NCI-H82 treated with DMSO at 0.1 percent for 48 hours (cell line): ENCODE data around the gene ARHGAP32.

Source experiments
- DNase-seq: peaks from one replicate; lab custom pipeline; 2025; ENCODE audit not compliant: unreplicated experiment; lab: John Stamatoyannopoulos, UW

The ARHGAP32 gene

DNA sequence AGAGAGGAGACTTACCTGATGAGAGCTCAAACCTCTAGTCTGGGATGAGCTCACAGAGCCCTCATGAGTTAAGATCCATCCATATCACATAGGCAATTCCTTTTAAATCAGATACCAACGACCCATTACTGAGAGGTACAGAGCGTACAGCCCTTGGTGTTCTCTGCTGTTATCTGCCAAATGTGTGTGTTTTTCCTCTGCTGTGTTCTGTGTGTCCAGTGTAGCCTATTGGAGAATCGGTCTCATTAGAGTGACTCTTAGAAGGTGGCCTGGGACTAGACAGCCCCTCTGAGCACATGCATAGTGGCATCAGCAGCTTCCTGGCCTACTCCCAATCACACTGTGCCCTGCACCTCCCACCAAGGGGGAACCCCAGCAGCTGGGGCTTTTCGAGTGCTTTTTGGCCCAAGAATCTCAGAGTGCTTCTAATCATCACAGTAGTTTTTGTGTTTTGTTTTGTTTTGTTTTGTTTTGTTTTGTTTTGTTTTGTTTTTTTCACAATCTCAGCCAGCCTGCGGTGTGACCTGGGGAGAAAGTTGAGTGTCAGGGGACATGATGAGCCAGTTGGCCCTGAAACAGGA, 274.9 kb downstream of the ARHGAP32 start:
- DNase-seq, result no peak

DNA sequence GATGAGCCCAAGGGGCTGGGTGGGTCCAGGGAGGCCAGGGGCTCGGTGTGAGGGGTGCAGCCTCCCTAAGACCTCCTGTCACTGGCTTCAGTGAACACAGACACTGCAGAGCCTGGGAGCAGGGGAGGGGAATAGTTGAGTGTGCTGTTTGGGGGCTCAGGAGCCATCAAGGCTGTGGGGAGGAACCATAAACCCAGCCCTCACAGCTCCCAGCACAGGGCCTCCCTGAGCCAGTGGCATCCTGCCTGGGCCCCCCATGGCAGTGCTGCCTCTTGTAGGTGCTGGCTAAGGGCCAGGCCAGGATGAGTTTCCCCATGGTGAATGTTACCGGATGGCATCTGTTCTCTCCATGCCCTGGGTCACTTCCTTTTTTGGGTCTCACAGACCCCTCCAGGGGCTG, 275.4 kb downstream of the ARHGAP32 start:
- no peak for DNase-seq

DNA sequence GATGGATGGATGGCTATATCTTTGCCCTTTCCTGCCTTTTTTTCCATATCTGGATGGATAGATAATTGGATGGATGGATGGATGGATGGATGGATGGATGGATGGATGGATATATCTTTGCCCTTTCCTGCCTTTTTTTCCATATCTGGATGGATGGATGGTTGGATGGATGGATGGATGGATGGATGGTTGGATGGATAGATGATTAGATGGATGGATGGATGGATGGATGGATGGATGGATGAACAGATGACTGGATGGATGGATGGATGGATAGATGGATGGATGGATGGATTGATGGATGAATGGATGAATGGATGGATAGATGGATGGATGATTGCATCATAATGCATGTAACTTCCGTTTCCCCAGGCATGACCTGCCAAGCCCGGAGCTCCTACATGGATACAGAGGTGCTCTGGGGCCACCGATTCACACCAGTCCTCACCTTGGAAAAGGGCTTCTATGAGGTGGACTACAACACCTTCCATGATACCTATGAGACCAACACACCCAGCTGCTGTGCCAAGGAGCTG, 276.0 kb downstream of the ARHGAP32 start:
- DNase-seq, result no peak

DNA sequence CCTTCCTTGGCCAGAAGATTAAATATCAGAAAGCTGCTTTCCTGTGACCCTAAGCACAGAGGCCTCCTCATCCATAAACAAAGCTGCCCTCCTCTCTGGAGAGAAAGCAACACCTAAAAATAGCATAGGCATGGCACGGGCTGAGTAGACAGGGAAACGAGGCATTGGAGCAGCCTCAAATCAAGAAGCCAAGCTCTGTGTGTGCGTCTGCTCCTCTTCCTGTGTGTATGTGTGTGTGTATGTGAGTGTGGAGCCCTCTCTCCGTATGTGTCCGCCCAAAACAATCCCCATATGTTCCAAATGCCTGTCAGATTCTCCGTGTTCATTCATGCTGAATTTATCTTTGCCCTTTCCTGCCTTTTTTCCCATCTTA, 277.0 kb downstream of the ARHGAP32 start:
- no peak for DNase-seq
